ENCODE data around the gene FAR1.
"Not testable (repeated sequence)": the region's sequence is repeated elsewhere in the genome, so short reads cannot be mapped to it uniquely, and the experiment has no call there.

FAR1 gene

GRCh38 chr11:13726456-13726855, 58.0 kb downstream of the FAR1 start:
- no peak for DNase-seq (ENCODE audit: low read depth)
- no peak overlapping the region for H3K4me3 ChIP-seq (ENCODE audit: low read depth, low read length)
- TF ChIP-seq CTCF (IDR thresholded peaks at IDR 0.05; ENCODE audit: insufficient read depth, low read depth, low read length, missing control alignments) = no peak

GRCh38 chr11:13728076-13728475, 59.6 kb downstream of the FAR1 start:
- no peak for DNase-seq (ENCODE audit: low read depth)
- TF ChIP-seq CTCF (IDR thresholded peaks at IDR 0.05; ENCODE audit: insufficient read depth, low read depth, low read length, missing control alignments) = no peak

GRCh38 chr11:13734530-13734929, 66.1 kb downstream of the FAR1 start:
- no peak for DNase-seq (ENCODE audit: low read depth)
- H3K4me3 ChIP-seq (ENCODE audit: low read depth, low read length) = no peak overlapping the region
- no peak for TF ChIP-seq CTCF (IDR thresholded peaks at IDR 0.05; ENCODE audit: insufficient read depth, low read depth, low read length, missing control alignments)

More at GRCh38 chr11:13728076-13728475, 59.6 kb downstream of the FAR1 start:
- no peak overlapping the region for H3K4me3 ChIP-seq (ENCODE audit: low read depth, low read length)

GRCh38 chr11:13745165-13745564, 76.7 kb downstream of the FAR1 start:
- no peak for DNase-seq (ENCODE audit: low read depth)
- no peak overlapping the region for H3K4me3 ChIP-seq (ENCODE audit: low read depth, low read length)
- no peak for TF ChIP-seq CTCF (IDR thresholded peaks at IDR 0.05; ENCODE audit: insufficient read depth, low read depth, low read length, missing control alignments)

- not testable (repeated sequence) for DNase-seq (ENCODE audit: low read depth); H3K4me3 ChIP-seq (ENCODE audit: low read depth, low read length)
These were observed 84.8 kb downstream of the FAR1 start for GRCh38 chr11:13753316-13753715.

- TF ChIP-seq CTCF (IDR thresholded peaks at IDR 0.05; ENCODE audit: insufficient read depth, low read depth, low read length, missing control alignments) = no peak
- H3K4me3 ChIP-seq (ENCODE audit: low read depth, low read length) = no peak overlapping the region
- no peak for DNase-seq (ENCODE audit: low read depth)
These were observed 90.6 kb downstream of the FAR1 start for GRCh38 chr11:13759050-13759449.

- no peak overlapping the region for H3K4me3 ChIP-seq (ENCODE audit: low read depth, low read length)
- no peak for DNase-seq (ENCODE audit: low read depth)
- TF ChIP-seq CTCF (IDR thresholded peaks at IDR 0.05; ENCODE audit: insufficient read depth, low read depth, low read length, missing control alignments) = no peak
These were observed 91.6 kb downstream of the FAR1 start for GRCh38 chr11:13760115-13760514.

All from GM12865 (cell line).